GM19468 (cell line): Measurements from ENCODE around the gene HSPBAP1.
"Not testable (repeated sequence)": the region's sequence is repeated elsewhere in the genome, so short reads cannot be mapped to it uniquely, and the experiment has no call there.

Source experiments
- ATAC-seq: cut with Tn5 transposase; IDR thresholded peaks from one replicate; pipeline ENCODE4 v1.9.1; 2021; ENCODE audit warnings: mild to moderate bottlenecking, moderate library complexity, moderate number of reproducible peaks; ENCODE audit not compliant: unreplicated experiment; ENCODE audit errors: extremely low read depth

HSPBAP1 gene

DNA sequence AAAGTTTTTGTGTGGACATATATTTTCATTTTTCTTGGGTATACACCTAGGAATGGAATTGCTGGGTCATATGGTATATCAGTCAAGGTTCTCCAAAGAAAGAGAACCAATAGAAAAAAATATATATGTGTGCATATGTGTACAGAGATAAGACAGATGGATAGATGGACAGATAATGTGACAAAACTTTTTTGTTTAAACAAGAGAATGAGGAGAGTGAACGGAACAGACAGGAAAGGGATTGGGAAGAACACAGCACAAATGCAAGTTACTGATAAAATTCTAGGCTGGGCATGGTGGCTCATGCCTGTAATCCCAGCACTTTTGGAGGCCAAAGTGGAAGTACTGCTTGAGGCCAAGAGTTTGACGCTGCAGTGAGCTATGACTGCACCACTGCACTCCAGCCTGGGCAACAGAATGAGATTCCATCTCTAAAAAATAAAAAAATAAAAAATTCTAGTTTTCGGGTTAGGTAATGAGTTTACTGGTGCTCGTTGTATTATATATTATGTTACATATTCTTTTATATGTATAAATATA lies 50.0 kb downstream of the HSPBAP1 start:
- no peak for ATAC-seq

GRCh38 chr3:122742234-122742633 lies 51.4 kb downstream of the HSPBAP1 start:
- ATAC-seq, result no peak

DNA sequence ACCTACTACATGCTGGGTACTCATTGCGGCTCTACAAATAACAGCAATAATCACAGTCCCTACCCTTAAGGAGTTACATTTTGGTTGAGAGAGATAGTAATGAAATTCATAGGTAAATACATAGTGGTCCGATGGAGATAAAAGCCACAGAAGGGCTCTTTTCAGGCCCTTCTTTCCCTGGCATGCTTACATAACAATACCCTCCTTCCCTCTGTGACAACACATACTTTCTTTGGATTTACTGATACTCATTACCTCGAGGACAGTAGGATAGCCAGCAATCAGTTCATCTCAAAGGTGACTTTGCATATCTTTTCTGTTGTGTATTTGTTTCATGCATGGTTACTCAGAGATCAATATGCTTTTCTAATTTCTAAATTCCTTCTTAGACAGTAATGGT lies 54.5 kb downstream of the HSPBAP1 start:
- no peak for ATAC-seq

- not testable (repeated sequence) for ATAC-seq
These were observed 60.7 kb downstream of the HSPBAP1 start for GRCh38 chr3:122732682-122733525.

DNA sequence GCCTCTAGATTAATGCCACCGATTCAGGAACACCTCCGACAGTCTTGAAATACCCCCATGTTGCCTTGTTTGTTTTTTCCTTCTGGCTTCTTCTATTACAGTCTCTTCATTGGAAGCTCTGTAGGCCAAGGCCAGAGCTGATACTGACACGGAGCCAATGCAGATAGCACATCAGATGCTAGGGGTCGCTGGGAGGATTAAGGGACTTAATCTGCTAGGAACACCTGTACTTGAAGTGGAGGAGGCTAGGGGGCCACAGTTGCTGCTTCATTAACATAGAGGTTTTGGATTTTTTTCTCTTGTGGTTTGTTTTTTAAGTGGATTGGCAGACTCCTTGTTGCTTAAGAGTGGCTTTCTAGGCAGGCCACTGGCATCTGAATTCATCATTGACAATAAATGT lies 63.4 kb downstream of the HSPBAP1 start:
- ATAC-seq, result no peak

DNA sequence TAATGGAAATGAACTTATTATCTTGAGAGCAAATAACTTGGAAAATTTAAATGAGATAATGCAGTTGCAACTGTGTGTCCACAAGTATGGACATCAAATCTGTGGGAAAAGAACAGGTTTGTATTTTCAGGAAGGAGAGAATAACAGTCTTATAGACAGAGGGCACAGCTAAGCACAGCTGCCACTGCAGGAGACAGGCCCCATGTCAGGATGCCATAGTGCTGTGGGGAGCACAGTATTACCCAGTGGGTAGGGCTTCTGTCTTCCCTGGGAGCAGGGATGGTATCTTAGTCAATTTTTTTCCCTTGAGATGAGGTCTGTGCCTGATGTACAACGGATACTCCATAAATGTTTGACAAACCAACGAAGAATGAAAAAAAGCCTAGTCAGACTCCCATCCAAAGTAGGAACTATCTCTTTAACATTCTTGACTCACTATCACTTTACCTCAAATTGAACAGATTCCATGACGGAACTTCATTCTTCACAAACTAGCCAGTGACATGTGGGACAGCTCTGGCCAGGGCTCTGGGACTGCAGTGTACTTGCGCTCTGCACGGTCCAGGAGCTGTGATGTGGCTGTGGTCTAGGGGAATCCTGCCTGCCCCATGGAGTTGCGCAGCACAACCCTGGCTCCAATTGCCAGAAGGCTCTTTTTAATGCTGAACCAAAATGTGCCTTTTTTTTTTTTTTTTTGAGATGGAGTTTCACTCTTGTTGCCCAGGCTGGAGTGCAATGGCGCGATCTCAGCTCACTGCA lies 64.7 kb downstream of the HSPBAP1 start:
- no peak for ATAC-seq

DNA sequence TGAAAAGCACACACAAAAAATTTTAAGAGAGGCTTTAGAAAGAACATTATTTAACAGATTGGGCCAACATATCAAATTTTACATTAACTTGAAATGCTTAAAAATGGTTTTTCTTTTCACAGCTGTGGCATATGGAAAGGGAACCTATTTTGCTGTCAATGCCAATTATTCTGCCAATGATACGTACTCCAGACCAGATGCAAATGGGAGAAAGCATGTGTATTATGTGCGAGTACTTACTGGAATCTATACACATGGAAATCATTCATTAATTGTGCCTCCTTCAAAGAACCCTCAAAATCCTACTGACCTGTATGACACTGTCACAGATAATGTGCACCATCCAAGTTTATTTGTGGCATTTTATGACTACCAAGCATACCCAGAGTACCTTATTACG lies 65.4 kb downstream of the HSPBAP1 start:
- ATAC-seq, result no peak

DNA sequence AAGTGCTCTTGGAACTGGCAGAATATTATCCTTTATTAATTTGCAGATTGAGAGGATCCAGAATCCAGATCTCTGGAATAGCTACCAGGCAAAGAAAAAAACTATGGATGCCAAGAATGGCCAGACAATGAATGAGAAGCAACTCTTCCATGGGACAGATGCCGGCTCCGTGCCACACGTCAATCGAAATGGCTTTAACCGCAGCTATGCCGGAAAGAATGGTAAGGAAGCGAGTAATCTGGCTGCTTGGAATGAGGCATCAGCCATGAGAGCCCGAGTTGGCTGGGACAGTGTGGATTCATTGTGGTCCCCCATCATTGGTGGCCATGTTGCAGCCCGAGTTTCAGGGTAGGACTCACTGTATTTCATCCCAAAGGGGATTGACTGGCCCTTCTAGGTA lies 65.9 kb downstream of the HSPBAP1 start:
- no peak for ATAC-seq

- no peak for ATAC-seq
These were observed 66.3 kb downstream of the HSPBAP1 start for GRCh38 chr3:122727294-122727693.

- ATAC-seq, result no peak
These were observed 68.5 kb downstream of the HSPBAP1 start for GRCh38 chr3:122725106-122725505.

- no peak for ATAC-seq
These were observed 74.2 kb downstream of the HSPBAP1 start for GRCh38 chr3:122719273-122719921.

- ATAC-seq, result no peak
These were observed 77.0 kb downstream of the HSPBAP1 start for GRCh38 chr3:122716667-122717066.

DNA sequence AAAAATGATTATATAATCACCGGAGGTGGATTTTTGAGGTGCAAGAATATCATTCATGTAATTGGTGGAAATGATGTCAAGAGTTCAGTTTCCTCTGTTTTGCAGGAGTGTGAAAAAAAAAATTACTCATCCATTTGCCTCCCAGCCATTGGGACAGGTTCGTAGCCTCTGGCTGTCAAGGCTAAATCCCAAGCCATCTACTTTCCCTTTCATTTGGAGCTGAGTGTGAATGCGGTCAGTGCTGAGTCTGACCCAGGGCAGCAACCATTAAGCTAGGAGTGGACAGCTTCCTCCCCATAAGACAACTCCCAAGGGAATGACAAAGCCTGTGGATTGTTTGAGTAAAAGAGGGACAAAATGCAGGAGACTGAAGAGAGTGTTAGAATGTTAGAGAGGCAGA lies 79.4 kb downstream of the HSPBAP1 start:
- no peak for ATAC-seq

GRCh38 chr3:122710616-122711251 lies 82.9 kb downstream of the HSPBAP1 start:
- ATAC-seq, result not testable (repeated sequence)

GRCh38 chr3:122705379-122705778 lies 88.3 kb downstream of the HSPBAP1 start:
- no peak for ATAC-seq

- ATAC-seq, result no peak
These were observed 93.4 kb downstream of the HSPBAP1 start for GRCh38 chr3:122700193-122700592.

DNA sequence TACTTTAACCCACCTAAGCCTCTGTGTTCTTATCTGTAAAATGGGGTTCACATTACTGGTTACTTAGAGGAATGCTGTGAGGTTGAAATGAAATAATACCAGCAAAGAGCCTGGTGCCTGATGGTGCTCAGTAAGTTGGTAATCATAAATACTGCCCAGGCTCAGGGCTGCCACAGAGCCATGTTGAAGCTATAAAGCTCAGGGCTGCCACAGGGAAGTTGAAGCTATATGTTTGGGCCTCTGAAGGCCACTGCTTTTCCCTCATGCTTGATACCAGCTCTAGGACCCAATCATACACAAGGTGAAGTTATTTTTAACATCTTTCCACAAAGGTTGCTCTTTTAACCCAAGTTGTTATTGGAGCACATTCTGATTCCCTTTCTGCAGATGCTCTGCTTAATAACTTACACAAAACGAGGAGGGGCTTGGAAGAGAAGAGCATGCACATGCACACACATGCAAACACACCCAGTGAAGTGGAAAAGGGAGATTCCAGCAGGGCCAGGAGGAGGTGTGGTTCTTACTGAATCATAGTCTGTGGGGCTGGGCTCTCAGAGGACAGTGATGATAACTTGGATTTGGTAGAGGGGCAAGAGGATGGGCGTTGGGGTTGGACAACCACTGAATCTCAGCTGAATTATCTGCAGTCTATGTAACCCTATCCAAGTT lies 95.5 kb downstream of the HSPBAP1 start:
- peak; percentile 29 for ATAC-seq

DNA sequence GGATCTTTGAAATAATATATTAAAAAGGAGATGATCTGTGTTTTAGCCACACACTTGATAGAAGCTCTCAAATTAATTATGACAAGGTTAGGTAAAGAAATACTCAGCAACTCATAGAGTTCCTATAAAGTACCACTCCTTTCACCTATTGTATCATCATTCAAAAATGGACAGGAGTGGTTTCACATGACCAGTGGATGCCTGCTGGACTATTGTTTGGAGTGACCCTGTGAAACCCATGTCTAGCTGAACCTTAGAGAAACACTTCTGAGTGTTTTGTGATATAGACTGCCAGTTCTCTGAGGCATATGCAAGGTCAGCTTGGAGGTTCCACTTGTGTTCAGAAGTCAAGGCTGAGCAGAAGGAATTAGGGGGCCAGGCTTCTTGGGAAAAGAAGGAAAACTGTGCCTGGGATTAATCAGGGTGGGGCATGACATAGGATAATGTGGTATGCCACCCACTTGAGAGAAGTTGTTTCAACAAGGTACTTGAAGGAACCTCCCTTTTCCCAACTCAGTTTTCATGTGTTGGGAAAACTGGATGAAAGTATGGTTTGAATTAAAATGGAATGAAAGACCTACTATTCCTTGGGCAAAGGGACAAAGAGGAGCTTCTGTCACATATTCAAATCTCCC lies 97.6 kb downstream of the HSPBAP1 start:
- ATAC-seq, result no peak

- ATAC-seq, result no peak
These were observed 98.7 kb downstream of the HSPBAP1 start for GRCh38 chr3:122694966-122695365.
